Measurements from ENCODE around the gene PKNOX2.

PKNOX2 gene

DNA sequence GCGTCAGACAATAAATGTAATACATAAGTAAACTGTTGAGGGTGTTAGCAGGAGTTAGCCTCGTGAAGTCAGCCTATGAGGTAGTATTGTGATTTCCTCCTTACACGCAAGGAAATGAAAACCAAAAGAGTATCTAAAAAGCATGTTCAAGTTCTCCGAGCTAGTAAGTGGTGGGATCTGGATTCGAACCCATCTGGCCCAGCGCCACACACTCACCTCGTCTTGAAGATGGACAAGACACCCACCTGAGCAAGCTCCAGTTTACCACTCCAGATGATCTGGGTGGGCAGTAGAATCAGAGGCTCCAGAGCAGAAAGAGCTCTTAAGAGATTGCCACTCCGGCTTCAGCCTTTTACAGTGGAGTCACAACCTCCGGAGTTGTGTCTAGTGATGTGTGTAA, 140.3 kb downstream of the PKNOX2 start:
- H3K4me3 ChIP-seq (ENCODE audit: low read depth, low read length): no peak overlapping the region
- no peak for DNase-seq (ENCODE audit: low read depth, low spot score)
- POLR2A ChIA-PET: no interaction called here
- TF ChIP-seq, protein P1, sequence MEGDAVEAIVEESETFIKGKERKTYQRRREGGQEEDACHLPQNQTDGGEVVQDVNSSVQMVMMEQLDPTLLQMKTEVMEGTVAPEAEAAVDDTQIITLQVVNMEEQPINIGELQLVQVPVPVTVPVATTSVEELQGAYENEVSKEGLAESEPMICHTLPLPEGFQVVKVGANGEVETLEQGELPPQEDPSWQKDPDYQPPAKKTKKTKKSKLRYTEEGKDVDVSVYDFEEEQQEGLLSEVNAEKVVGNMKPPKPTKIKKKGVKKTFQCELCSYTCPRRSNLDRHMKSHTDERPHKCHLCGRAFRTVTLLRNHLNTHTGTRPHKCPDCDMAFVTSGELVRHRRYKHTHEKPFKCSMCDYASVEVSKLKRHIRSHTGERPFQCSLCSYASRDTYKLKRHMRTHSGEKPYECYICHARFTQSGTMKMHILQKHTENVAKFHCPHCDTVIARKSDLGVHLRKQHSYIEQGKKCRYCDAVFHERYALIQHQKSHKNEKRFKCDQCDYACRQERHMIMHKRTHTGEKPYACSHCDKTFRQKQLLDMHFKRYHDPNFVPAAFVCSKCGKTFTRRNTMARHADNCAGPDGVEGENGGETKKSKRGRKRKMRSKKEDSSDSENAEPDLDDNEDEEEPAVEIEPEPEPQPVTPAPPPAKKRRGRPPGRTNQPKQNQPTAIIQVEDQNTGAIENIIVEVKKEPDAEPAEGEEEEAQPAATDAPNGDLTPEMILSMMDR (IDR thresholded peaks at IDR 0.05; ENCODE audit: insufficient read depth, low read length, missing control alignments): no peak
- CTCF ChIA-PET: interaction anchor here (1.1 to 1.4 kb wide), 2 partner anchors 8 to 41 kb away, joined by 3 read pairs; no protein-coding TSS in a partner anchor

DNA sequence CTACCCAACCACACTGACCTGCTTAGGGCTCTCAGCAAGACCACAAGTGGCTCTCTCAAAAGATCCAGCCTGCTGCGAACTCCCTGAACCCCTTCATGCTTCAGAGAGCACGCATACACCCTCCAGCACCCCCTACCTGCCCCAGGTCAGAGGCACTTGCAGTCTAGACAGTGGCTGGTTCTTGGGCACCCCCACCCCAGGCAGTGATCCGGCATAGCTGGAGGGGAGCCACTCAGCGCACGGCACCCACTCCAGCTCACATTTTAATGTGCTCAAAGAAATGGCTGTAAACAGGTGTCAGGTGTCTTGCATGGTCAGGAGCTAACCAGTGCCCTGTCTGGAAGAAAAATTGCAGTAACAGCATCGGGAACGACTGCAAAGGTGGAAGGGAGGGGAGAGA, 140.8 kb downstream of the PKNOX2 start:
- TF ChIP-seq, protein P1 (IDR thresholded peaks at IDR 0.05; ENCODE audit: insufficient read depth, low read length, missing control alignments): no peak
- POLR2A ChIA-PET: no interaction called here
- no peak overlapping the region for H3K4me3 ChIP-seq (ENCODE audit: low read depth, low read length)
- CTCF ChIA-PET: interaction anchor here (1.1 kb wide), 1 partner anchor 40 kb away, joined by 3 read pairs; no protein-coding TSS in a partner anchor
- no peak for DNase-seq (ENCODE audit: low read depth, low spot score)

DNA sequence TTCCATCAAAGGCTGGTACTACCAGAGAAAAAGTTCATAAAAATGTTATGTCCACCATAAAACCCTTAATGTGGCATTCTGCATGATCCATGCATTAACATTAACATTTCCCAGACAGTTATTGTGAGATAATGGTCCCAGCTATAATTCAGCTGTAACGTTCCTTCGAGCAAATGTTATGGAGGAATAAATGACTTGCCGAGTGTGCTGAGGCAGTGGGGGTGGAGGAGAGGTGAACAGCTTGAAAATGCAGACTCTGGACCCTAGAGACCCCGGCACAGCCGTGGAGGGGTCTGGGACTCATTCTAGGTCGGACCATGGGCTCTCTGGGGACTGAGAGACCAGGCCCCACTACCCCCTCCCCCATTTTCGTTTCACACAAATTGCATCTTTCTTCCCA, 141.9 kb downstream of the PKNOX2 start:
- CTCF ChIA-PET: no interaction called here
- no peak overlapping the region for H3K4me3 ChIP-seq (ENCODE audit: low read depth, low read length)
- TF ChIP-seq, protein P1 (IDR thresholded peaks at IDR 0.05; ENCODE audit: insufficient read depth, low read length, missing control alignments): no peak
- POLR2A ChIA-PET: no interaction called here
- no peak for DNase-seq (ENCODE audit: low read depth, low spot score)

DNA sequence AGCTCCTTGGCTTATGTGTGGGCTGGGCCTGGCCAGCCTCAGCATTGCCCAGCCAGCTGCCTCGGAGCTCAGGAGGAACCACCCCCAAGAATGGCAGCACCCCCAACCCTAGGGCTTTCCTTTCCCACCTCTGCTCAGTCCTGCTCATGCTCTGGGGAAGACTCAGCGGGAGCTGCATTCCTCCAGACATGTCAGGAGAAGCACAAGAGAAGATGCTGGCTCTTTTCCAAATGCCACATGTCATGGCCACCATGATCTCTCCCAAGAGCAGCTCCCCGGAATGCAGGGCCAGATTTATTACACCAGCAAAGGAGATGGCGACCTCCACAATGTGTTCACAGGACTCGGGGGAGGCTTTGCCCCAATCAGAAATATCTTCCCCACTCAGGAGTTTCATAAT, 143.7 kb downstream of the PKNOX2 start:
- CTCF ChIA-PET: no interaction called here
- POLR2A ChIA-PET: no interaction called here
- TF ChIP-seq, protein P1 (IDR thresholded peaks at IDR 0.05; ENCODE audit: insufficient read depth, low read length, missing control alignments): no peak
- no peak overlapping the region for H3K4me3 ChIP-seq (ENCODE audit: low read depth, low read length)
- DNase-seq (ENCODE audit: low read depth, low spot score): no peak

DNA sequence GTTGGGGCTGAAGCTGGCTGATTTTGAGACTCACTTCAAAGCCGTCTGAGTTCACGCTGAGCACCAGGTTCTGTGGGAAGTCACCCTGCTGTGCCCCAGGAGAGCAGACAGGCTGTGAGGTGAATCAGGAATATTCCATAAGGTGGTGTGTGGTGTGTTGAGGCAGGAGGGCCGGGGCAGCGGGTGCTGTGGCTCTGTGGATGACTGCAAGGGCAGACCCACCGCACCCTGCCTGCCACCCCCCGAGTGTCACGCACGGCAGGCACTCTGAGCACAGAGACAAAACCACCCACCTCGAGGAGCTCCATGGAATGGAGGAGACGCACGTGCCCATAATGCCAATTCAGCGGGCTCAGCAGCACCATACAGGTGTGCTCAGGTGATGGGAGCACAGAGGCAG, 147.8 kb downstream of the PKNOX2 start:
- POLR2A ChIA-PET: no interaction called here
- H3K4me3 ChIP-seq (ENCODE audit: low read depth, low read length): no peak overlapping the region
- CTCF ChIA-PET: interaction anchor here (1.0 to 1.3 kb wide), 2 partner anchors 8 to 33 kb away, joined by 3 to 5 read pairs; no protein-coding TSS in a partner anchor
- DNase-seq (ENCODE audit: low read depth, low spot score): no peak
- TF ChIP-seq, protein P1 (IDR thresholded peaks at IDR 0.05; ENCODE audit: insufficient read depth, low read length, missing control alignments): no peak

DNA sequence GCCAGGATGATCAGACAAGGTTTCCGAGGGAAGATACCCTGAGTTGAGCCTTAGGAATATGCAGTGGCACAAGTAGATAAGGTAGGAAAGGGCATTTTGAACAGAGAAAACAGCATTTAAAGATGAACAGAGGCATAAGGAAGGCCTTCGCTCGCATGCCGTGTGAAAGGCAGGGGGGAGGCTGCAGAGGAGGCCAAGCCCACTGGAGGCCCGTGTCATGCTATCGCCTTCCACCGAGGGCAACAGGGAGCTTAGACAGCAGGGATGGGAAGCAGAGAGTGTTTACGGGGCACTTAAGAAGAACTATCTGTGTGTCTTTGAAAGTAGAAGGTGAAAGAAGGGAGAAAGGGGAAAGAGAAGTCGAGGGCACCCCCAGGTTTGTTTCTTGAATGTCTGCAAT, 148.3 kb downstream of the PKNOX2 start:
- no peak overlapping the region for H3K4me3 ChIP-seq (ENCODE audit: low read depth, low read length)
- ChIA-PET CTCF (interaction anchor here (1.3 to 1.6 kb wide), 2 partner anchors 9 to 13 kb away, joined by 3 read pairs; no protein-coding TSS in a partner anchor), POLR2A (no interaction called here)
- DNase-seq (ENCODE audit: low read depth, low spot score): no peak
- TF ChIP-seq, protein P1 (IDR thresholded peaks at IDR 0.05; ENCODE audit: insufficient read depth, low read length, missing control alignments): no peak
